8988T (cell line): Measurements from ENCODE around the gene ZNF264.
"Not testable (repeated sequence)": the region's sequence is repeated elsewhere in the genome, so short reads cannot be mapped to it uniquely, and the experiment has no call there.

Experiments
- DNase-seq: peaks from one replicate; pipeline ENCODE4 v3.0.0; 2011

The ZNF264 gene

DNA sequence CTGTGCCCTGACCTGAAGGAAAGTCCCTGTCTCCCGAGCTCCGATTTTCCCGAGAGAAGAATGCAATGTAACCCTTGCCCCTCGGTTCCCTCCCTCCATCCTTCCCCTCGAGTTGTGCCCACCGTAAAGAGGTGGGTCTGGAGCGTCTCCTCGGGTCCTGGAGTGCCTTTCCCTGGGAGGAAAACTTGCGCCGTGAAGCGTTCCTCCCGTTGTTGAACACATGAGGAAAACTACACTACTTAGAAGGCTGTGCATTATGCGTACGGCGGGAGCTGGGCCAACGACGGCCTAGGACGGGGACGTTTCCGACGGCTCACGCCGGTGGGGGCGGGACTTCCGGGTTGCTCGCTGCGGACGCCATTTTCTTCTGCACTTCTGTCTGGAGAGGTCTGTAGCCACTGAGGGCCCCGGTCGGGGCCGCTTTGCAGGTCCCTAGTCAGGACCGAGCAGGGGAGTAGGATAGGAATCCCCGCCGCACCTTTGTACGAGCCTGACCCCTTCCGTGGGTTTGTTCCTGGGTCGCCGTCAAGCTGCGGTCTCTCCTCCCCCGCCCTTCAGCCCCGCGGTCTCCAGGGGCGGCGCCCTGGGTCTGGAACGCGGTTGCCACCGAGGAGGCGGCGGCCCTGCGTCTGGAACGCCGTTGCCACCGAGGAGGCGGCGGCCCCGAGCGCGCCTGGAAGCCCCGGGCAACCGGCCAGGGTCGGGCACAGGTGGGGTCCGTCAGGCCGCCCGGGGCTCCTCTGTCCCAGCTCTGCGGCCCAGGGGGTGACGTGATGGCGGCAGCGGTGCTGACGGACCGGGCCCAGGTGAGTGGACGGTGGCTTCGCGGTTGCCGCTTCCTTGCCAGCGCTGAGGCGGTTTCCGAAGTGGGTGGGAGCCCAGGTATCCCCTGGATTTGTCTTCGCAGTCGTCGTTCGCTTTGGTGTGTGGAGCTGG is at the start of gene ZNF264:
ZNF264 (plus strand) TSS at position 360 of the 936 bp plus-strand sequence; CDS start at position 774, 414 bp downstream.
- DNase-seq, result peak; percentile 69

DNA sequence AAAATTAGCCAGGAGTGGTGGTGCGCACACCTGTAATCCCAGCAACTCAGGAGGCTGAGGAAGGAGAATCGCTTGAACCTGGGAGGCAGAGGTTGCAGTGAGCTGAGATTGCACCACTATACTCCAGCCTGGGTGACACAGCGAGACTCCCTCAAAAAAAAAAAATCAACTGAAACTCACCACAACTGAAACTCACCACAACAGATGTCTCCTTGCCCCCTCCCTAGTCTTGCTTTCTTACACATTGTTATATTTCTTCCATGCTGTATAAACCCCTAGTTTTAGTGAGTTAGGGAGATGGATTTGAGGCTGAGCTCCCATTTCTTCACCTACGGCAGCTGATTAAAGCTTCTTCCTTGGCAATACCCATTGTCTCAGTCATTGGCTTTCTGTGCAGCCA is 49.6 kb upstream of the ZNF264 start:
- no peak for DNase-seq

DNA sequence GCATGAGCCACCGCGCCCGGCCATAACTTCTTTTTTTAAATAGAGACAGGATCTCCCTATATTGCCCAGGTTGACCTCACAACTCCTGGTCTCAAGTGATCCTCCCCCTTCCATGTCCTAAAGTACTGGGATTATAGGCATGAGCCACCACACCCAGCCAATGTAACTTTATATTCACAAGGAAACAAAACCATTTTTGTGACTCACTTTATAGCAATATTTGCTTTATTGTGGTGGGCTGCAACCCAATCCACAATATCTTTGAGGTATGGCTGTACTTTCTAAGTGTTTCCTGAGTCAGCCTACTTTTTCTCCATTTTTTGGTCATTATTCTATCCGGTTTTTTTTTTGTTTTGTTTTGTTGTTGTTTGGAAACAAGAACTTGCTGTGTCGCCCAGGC is 38.4 kb upstream of the ZNF264 start:
- no peak for DNase-seq

DNA sequence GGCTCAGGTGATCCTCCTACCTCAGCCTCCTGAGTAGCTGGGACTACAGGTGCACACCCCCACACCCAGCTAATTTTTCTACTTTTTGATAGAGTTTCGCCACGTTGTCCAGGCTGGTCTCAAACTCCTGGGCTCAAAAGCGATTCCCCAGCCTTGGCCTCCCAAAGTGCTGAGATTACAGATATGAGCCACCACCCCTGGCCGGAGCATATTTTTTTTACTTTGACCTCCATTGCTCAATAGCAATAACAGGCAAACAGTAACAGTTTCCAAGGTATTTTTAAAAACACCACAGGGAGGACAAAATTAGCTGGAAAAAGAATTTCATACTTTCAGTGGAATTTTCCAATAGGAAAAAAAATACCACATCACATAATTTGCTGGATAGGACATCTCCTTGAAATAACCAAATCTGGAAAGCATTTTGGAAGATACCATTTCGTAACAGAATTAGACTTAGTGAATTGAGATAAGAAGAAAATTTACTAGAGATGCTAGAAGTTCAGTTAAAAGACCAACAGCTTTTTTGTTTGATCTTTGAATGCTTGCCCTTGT is 29.2 kb upstream of the ZNF264 start:
- no peak for DNase-seq

DNA sequence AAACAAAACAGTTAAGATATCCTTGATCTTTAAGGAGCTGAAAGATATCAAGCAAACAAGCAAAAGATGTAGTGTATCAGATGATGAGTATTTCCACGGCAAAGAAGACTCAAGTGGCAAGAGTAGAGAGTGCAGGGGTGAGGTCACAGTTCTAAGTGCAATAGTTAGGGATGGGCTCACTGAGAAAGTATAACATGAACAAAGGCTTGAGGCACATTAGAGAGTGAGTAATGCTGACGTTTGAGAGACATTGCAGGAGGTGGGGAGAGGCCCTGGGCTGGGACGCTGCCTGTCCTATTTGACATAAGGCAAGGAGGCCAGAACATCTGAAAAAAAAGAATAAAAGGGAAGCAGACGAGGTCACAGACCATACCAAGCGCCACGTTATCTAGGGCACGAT is 25.5 kb upstream of the ZNF264 start:
- DNase-seq, result no peak

DNA sequence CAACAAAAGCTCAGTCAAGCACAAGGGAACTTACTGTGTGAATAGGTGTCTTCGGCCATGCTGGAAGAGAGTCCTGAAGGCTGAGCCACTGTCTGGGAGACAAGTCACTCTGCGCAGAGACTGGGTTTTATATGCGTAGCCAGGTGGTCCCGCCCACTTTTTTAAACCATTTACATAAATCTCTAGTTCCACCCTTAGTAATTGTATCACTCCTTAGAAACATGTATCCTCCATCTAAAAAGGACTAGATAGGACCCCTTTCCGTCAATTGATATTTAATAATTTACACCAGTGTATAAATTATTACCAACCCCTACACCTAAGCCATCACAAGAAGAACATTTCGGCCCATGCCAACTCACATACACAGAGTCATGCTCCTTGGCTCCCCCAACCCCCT is 23.9 kb upstream of the ZNF264 start, which contains the start of gene DUXA:
DUXA (minus strand) TSS at position 101 of the 400 bp plus-strand sequence; CDS start at position 59, 42 bp downstream.
- no peak for DNase-seq

DNA sequence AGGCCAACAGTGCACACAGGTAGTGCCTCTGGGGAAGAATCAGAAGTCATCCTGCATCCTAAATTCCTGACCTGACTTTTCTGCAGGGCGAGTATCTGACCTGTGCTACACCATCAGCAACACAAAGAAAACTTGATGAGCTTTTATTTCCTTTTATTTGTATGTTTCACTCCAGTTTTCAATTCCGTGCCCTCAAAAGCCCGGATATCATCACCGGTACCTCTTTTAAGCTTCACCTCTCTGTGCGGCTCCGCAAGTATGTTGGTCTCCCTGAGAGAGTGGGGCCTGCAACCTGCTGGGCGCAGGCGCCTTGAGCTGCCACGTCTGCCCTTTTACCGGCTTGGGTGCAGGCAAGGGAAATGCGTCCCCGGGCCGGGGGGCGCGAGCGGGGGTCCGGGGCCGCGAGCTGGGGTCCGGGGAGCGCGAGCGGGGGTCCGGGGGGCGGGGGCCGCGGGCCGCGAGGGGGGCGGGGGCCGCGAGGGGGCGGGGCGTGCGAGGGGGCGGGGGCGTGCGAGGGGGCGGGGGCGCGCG is 19.7 kb upstream of the ZNF264 start:
- no peak for DNase-seq

DNA sequence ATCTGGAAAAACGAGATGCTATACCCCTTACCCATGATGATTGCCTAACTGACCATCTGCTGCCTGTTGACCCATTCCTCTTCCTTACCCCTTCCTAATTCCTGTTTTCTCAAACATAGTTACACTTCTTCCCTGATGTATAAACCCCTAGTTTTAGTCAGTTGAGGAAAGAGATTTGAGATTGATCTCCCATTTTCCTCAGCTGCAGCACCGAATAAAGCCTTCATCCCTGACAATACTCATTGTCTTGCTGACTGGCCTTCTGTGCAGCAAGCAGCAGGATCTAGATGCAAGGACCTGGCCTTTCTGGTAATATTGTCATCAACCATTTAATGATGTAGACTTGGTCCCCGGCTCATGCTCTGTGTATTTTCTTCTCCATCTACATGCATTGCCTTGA is 999 bp upstream of the ZNF264 start:
- no peak for DNase-seq

DNA sequence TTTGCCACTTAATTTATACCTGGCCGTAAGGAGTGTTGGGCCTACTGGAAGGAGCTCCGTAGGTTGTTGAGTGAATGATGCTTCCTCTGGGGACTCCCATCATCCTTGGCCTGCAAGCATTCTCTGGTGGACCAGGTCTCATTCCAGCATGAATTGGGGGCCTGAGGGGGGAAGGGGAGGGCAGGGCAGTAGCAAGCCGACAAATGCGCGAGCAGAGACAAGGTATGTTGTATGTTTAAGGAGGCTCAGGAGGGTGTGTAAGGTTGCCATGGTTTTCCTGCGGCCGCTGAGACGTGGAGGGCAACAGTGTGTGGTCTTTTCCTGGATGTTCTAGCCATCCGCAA is 749 bp downstream of the ZNF264 start:
- DNase-seq, result no peak

DNA sequence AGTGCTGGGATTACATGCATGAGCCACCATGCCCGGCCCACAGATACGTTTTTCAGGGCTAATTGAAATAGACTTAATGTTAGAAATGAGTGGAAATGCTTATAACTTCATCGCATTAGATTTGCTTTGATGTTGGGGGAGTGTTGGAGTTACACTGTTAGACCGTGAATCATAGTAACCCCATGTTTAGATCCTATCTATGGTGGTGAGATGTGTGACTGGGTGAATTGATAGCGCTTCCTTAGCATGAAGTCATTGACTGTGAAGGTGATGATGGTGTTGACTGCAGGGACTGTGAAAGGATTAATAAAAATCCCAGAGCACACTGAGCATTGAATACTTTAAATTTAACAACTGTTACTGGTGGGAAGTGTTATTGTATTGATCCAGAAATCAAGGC is 1.7 kb downstream of the ZNF264 start:
- no peak for DNase-seq

DNA sequence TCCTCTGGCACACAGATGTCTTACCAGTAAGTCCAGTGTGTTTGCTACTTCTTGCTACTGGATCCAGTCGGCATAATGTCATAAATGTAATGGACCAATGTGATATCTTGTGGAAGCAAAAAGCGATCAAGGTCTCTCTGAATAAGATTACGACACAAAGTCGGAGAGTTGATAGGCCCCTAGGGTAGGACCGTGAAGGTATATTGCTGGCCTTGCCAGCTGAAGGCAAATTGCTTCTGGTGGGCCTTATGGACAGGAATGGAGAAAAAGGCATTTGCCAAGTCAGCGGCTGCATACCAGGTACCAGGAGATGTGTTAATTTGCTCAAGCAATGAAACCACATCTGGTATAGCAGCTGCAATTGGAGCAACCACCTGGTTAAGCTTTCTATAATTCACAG is 6.6 kb downstream of the ZNF264 start:
- DNase-seq, result not testable (repeated sequence)

DNA sequence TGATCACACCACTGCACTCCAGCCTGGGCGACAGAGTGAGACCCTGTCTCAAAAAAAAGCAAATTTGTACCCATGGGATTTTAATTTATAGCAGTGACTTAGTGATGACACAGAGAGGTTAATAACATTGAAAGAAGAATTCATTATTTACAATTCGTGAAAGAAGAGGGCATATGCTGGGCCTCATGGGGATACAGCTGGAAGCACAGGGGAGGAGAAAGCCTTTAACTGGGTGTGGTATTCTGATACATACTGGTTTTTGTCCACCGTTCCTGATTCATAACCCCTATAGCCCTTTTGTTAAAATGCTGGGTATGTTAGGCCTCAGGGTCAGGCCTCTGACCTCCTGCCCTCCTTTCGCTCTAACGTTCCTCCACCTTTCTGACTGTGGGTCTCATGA is 10.9 kb downstream of the ZNF264 start:
- no peak for DNase-seq

DNA sequence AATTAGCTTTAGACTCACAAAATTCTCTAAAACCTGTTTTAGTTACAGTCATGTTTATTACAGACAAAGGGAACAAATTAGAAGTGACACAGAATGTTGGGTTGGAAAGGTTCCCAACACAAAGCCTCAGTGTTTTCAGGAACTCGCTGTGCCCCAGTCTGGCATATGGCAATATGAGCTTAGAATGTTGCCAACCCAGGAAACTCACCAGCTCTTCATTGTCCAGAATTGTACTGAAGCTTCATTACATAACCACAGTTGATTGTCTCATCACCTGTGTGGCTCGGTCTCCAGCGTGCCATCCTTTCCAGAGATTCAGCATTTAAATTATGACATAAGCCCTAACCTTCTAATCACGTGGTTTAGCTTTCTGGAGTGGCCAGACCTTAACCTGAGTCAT is 19.1 kb downstream of the ZNF264 start:
- no peak for DNase-seq

DNA sequence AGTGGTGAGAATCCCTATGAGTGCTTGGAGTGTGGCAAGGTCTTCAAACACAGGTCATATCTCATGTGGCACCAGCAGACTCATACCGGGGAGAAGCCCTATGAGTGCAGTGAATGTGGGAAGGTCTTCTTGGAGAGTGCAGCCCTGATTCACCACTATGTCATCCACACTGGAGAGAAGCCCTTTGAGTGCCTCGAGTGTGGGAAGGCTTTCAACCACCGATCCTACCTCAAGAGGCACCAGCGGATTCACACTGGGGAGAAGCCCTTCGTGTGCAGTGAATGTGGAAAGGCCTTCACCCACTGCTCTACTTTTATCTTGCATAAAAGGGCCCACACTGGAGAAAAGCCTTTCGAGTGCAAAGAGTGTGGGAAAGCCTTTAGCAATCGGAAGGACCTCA is 20.8 kb downstream of the ZNF264 start:
- no peak for DNase-seq

DNA sequence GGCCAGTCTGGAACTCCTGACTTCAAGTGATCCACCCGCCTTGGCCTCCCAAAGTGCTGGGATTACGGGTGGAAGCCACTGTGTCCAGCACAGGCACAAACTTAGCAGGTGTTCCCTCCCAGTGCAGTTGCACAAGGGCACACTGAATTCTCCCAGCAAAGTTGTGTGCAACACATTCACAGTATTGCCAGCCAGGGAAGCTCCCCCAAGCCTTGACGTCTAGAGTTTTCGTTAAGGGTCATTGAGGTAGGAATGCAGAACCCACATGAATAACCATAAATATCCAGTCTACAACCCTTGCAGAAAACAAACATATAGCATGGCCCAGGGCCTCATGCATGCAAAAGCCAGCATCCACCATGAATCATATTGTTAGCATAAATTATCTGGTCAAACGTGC is 36.2 kb downstream of the ZNF264 start:
- DNase-seq, result no peak

DNA sequence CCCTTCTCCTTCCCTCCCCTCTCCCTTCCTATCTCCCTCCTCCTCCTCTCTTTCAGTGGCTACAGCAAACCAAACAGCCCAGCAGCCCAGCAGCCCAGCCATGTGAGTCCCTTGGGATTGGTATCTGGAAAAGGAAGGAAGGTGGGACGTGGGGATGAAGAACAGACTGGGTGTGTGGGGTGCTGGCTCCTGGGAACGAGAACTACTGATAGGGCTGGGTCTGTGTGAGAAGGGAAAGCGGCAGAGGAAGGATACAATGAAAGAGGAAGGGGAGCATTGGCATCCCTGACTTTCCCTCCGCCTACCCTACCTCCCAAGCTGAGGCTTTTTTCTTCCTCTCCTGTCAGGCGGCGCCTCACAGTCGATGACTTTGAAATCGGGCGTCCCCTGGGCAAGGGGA is 40.4 kb downstream of the ZNF264 start:
- DNase-seq, result no peak

DNA sequence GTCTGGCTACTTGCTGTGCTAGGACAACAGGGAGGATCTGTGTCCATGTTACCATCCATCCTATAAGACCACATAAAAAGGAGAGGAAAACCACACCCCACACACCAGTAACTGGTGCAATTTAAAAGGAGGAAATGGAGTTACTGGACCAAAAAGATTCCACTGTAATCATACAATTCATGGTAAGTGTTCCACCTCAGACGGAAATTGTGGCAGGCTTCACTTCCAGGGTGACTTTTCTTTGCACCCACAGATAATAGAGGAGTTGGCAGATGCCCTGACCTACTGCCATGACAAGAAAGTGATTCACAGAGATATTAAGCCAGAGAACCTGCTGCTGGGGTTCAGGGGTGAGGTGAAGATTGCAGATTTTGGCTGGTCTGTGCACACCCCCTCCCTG is 41.9 kb downstream of the ZNF264 start:
- DNase-seq, result no peak

DNA sequence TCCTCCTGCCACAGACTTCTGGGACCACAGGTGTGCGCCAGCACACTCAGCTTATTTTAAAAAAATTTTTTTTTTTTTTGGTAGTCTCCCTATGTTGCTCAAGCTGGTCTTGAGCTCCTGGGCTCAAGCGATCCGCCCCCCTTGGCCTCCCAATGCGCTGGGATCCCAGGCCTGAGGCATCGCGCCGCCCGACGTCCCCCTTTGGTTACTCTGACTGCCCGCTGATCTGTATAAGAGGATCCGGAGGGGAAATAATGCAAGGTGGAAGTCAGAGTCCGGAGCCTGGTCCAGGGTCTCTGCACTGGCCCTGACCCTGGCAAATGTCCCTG is 48.6 kb downstream of the ZNF264 start:
- DNase-seq, result no peak

DNA sequence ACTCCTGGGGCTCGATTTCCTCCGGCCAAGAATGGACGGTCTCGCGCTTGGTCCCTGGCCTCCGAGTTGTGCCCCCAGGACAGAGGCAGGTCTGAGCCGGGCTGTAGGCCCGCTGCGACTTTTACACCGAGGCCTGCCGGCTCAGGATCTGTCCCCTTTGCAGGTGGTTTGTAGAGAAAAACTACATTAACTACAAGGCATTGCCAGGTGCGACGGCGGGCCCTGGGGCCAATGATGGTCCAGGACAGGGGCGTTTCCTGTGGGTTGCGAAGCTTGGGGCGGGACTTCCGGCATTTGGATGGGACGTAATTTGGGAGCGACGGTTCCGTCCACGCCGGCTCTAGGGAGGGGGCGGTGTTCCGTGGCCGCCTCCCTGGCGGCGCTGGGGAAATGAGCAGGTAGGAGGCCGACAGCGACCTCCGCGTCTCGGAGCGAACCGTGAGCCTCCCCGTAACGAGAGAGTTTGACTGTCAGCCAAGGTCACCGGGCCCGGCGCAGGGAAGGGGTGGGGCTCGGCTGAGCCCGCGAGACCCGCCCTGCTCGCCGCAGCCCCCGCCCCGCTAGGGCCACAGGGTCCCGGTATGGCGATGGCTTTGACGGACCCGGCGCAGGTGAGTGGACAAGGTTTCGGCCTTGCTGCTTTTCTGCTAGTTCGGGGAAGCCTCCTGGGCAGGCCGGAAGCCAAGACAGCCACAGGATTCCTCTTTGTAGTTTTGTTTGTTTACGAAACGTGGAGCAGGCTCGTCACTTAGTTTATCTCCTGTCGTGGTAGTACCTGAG is 49.2 kb downstream of the ZNF264 start, which contains the start of gene ZNF805:
ZNF805 (plus strand) TSS at position 322 of the 780 bp plus-strand sequence; CDS start at position 582, 260 bp downstream.
- peak; percentile 74 for DNase-seq

DNA sequence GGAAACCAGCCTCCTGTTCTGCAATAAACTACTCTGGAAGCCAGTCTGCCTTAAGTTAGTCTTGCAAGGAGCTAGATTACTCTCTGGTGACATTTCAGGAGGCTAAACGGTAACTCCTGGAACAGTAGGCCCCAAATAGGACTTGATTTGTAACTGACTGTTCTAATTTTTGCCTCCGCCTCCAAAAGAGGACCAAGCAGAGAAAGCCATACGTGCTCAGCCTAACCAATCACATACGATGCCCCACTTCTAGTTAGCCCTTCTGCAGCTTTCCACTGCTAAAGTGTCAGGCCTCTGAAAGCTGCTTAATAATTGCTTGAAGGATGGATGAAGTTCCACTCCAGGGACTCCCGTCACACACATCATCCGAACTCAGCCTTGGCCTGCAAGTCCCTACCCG is 49.9 kb downstream of the ZNF264 start:
- DNase-seq, result no peak

DNA sequence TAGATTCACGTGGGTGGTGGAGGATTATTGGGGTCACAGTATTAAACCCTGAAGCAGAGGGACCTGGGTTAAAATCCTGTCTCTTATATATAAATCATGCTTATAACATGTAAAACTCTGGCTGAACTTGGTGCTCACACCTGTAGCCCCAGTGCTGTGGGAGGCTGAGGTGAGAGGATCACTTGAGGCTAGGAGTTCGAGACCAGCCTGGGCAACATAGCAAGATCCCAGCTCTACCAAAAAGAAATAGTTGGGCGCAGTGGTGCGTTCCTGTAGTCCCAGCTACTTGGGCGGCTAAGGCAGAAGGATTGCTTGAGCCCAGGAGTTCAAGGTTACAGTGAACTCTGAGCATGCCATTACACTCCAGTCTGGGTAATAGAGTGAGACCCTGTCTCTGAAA is 51.5 kb downstream of the ZNF264 start:
- no peak for DNase-seq

DNA sequence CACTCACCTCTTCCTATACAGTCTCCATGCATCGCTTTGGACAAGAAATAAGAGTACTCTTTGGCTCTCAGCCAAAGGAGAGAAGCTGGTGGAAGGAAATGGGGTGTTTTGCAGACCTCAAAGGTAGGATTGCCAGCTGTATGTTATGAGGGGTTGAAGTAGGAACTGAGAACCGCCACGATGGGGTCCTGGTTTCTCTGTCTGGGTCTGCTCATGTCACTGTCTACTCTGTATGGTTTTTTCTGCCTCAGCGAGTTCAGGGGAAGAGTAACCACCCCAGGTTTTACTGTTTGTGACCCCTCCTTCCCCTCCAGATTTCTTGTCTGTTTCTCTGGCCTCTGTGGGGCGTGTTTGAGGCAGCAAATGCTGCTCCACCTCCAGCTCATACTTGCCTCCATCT is 53.2 kb downstream of the ZNF264 start:
- DNase-seq, result no peak

DNA sequence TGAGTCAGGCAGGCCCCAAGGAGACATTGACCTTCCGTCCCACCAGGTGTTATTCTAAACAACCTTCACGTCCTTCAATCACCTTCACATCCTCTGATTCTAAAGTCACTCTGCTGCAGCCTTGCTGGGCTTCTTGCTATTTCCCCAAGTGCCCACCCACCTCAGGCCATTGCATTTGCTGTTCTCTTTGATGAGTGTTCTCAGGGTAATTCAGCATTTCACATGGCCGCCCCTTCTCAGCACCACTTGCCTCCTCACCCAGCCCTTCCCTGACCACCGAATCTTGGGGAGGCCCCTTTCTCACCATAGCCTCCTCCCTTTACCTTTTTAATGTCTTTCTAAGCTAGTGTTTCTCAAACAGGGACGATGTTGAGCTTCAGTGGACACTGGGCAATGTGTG is 53.8 kb downstream of the ZNF264 start:
- no peak for DNase-seq

DNA sequence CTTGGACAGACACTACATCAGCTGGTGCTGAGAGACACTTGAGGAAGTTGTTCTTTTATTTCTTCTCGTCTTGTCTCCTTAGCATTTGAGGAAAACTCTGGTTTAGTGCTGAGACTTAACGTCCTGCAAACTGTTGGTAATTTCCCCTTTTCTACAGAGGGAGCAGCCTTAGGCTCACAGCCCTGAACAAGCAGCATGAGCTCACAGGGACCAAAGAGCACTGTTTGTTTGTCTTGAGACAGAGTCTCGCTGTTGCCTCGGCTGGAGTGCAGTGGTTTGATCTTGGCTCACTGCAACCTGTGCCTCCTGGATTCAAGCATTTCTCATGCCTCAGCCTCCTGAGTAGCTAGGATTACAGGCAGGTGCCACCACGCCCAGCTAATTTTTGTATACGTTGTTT is 54.7 kb downstream of the ZNF264 start:
- no peak for DNase-seq
